Stimulated activated naive B cell treated with anti-CD40 and anti-IgM and Interleukin-4, amounts not matched to agents 10 μg/mL and 1 μg/mL and 100 μg/mL, for 72 hours (primary cell): ENCODE measurements around the gene GSK3B.
"Not testable (repeated sequence)": the region's sequence is repeated elsewhere in the genome, so short reads cannot be mapped to it uniquely, and the experiment has no call there.

Experiments used
- ATAC-seq, 2 donors: fragments of 150-1000 bp; cut with Tn5 transposase; replicated peaks; 2 replicates each; pipeline ENCODE4 v1.10.0; 2021; ENCODE audit warnings: moderate library complexity in 1 of 2
- DNase-seq: peaks from one replicate; pipeline ENCODE4 v3.0.0; 2021
- H3K27ac Mint-ChIP-seq: one replicate; pipeline ENCODE4 v1.8.0; 2022; ENCODE audit warnings: mild to moderate bottlenecking, mixed read lengths
- H3K27me3 Mint-ChIP-seq, 2 donors: one replicate each; pipeline ENCODE4 v1.8.0; 2022; ENCODE audit warnings: mixed read lengths in 2 of 2
- H3K36me3 Mint-ChIP-seq, 2 donors: one replicate each; pipeline ENCODE4 v1.8.0; 2022; ENCODE audit warnings: mixed read lengths in 2 of 2, mild to moderate bottlenecking in 1 of 2
- H3K4me1 Mint-ChIP-seq, 2 donors: one replicate each; pipeline ENCODE4 v1.8.0; 2022; ENCODE audit warnings: mixed read lengths in 2 of 2, mild to moderate bottlenecking in 1 of 2
- H3K4me3 Mint-ChIP-seq, 2 donors: one replicate each; pipeline ENCODE4 v1.8.0; 2022; ENCODE audit warnings: mild to moderate bottlenecking in 2 of 2, mixed read lengths in 2 of 2, moderate library complexity in 1 of 2
- H3K9me3 Mint-ChIP-seq, 2 donors: one replicate each; pipeline ENCODE4 v1.8.0; 2022; ENCODE audit warnings: mixed read lengths in 2 of 2, mild to moderate bottlenecking in 1 of 2

GSK3B gene

GRCh38 chr3:119901148-119901547, 193.1 kb downstream of the GSK3B start:
- H3K27ac Mint-ChIP-seq = no peak overlapping the region
- ATAC-seq (no peak), DNase-seq (no peak)
- no peaks in the 10 kb centered on the region for H3K27me3 Mint-ChIP-seq
- H3K9me3 Mint-ChIP-seq = no peaks in the 10 kb centered on the region
- H3K4me1 Mint-ChIP-seq = no peaks in the 10 kb centered on the region
- H3K4me3 Mint-ChIP-seq = no peak overlapping the region
- H3K36me3 Mint-ChIP-seq = peaks cover 10 to 21% of the 10 kb centered on the region in 2 donors

GRCh38 chr3:119899192-119899511, 195.1 kb downstream of the GSK3B start:
- DNase-seq (no peak), ATAC-seq (no peak)
- Mint-ChIP-seq H3K4me3 (no peak overlapping the region), H3K4me1 (no peaks in the 10 kb centered on the region), H3K36me3 (peaks cover 8 to 17% of the 10 kb centered on the region in 2 donors), H3K9me3 (no peaks in the 10 kb centered on the region), H3K27ac (no peak overlapping the region), H3K27me3 (no peaks in the 10 kb centered on the region)

- H3K36me3 Mint-ChIP-seq = peaks cover 6 to 15% of the 10 kb centered on the region in 2 donors
- H3K4me3 Mint-ChIP-seq = no peak overlapping the region
- DNase-seq = no peak
- H3K9me3 Mint-ChIP-seq = no peaks in the 10 kb centered on the region
- H3K27ac Mint-ChIP-seq = no peak overlapping the region
- ATAC-seq = no peak
- no peaks in the 10 kb centered on the region for H3K27me3 Mint-ChIP-seq
- H3K4me1 Mint-ChIP-seq = no peaks in the 10 kb centered on the region
Measured at GRCh38 chr3:119898478-119899191, 195.6 kb downstream of the GSK3B start.

GRCh38 chr3:119894195-119894594, 200.1 kb downstream of the GSK3B start:
- H3K36me3 Mint-ChIP-seq = peaks cover 10 to 20% of the 10 kb centered on the region in 2 donors
- ATAC-seq (peak; percentile 49 to 63), DNase-seq (no peak)
- H3K27me3 Mint-ChIP-seq = no peaks in the 10 kb centered on the region
- no peak overlapping the region for H3K27ac Mint-ChIP-seq
- H3K4me3 Mint-ChIP-seq = no peak overlapping the region
- H3K4me1 Mint-ChIP-seq = peaks cover 5 to 9% of the 10 kb centered on the region in 2 donors
- H3K9me3 Mint-ChIP-seq = peaks cover 4% of the 10 kb centered on the region in 2 donors

- Mint-ChIP-seq H3K9me3 (peaks cover 7% of the 10 kb centered on the region in 2 donors), H3K4me1 (peaks cover 5 to 9% of the 10 kb centered on the region in 2 donors), H3K27ac (no peak overlapping the region), H3K4me3 (no peak overlapping the region), H3K36me3 (peaks cover 14 to 21% of the 10 kb centered on the region in 2 donors), H3K27me3 (no peaks in the 10 kb centered on the region)
- ATAC-seq = peak in 1 of 2 donors; percentile 31
- DNase-seq = no peak
Measured at GRCh38 chr3:119893769-119894168, 200.5 kb downstream of the GSK3B start.

- H3K27me3 Mint-ChIP-seq = no peaks in the 10 kb centered on the region
- peaks cover 5 to 9% of the 10 kb centered on the region in 2 donors for H3K4me1 Mint-ChIP-seq
- no peak overlapping the region for H3K27ac Mint-ChIP-seq
- peak; percentile 4 for DNase-seq
- H3K4me3 Mint-ChIP-seq = no peak overlapping the region
- ATAC-seq = peak; percentile 61 to 68
- peaks cover 30 to 37% of the 10 kb centered on the region in 2 donors for H3K36me3 Mint-ChIP-seq
- H3K9me3 Mint-ChIP-seq = peaks cover 7 to 12% of the 10 kb centered on the region in 2 donors
Measured at GRCh38 chr3:119891944-119892721, 202.1 kb downstream of the GSK3B start.

GRCh38 chr3:119888681-119889080, 205.6 kb downstream of the GSK3B start:
- H3K27me3 Mint-ChIP-seq, DNase-seq, H3K4me1 Mint-ChIP-seq, H3K27ac Mint-ChIP-seq, ATAC-seq, H3K4me3 Mint-ChIP-seq: not testable (repeated sequence)
- Mint-ChIP-seq H3K36me3 (peaks cover 47 to 54% of the 10 kb centered on the region in 2 donors), H3K9me3 (peaks cover 7 to 13% of the 10 kb centered on the region in 2 donors)

- DNase-seq = no peak
- Mint-ChIP-seq H3K9me3 (peaks cover 7 to 13% of the 10 kb centered on the region in 2 donors), H3K36me3 (peaks cover 47 to 64% of the 10 kb centered on the region in 2 donors), H3K27me3 (no peaks in the 10 kb centered on the region), H3K27ac (no peak overlapping the region), H3K4me1 (no peaks in the 10 kb centered on the region), H3K4me3 (no peak overlapping the region)
- no peak for ATAC-seq
Measured at GRCh38 chr3:119885746-119886530, 208.3 kb downstream of the GSK3B start.

GRCh38 chr3:119884161-119884557, 210.1 kb downstream of the GSK3B start:
- H3K4me1 Mint-ChIP-seq = no peaks in the 10 kb centered on the region
- no peak overlapping the region for H3K27ac Mint-ChIP-seq
- no peak overlapping the region for H3K4me3 Mint-ChIP-seq

GRCh38 chr3:119883461-119884160, 210.6 kb downstream of the GSK3B start:
- Mint-ChIP-seq H3K4me3 (no peak overlapping the region), H3K4me1 (no peaks in the 10 kb centered on the region), H3K36me3 (peaks cover 40 to 61% of the 10 kb centered on the region in 2 donors), H3K27ac (no peak overlapping the region), H3K27me3 (no peaks in the 10 kb centered on the region), H3K9me3 (peaks cover 0 to 6% of the 10 kb centered on the region in 2 donors)
- ATAC-seq (no peak), DNase-seq (no peak)

More at GRCh38 chr3:119884161-119884557, 210.1 kb downstream of the GSK3B start:
- peaks cover 3 to 9% of the 10 kb centered on the region in 2 donors for H3K9me3 Mint-ChIP-seq
- peaks cover 45 to 66% of the 10 kb centered on the region in 2 donors for H3K36me3 Mint-ChIP-seq
- no peak for DNase-seq
- H3K27me3 Mint-ChIP-seq = no peaks in the 10 kb centered on the region
- no peak for ATAC-seq

GRCh38 chr3:119880966-119881365, 213.3 kb downstream of the GSK3B start:
- Mint-ChIP-seq H3K27ac (no peak overlapping the region), H3K4me3 (no peak overlapping the region), H3K36me3 (peaks cover 15 to 36% of the 10 kb centered on the region in 2 donors), H3K27me3 (no peaks in the 10 kb centered on the region), H3K9me3 (no peaks in the 10 kb centered on the region), H3K4me1 (no peaks in the 10 kb centered on the region)
- DNase-seq (no peak), ATAC-seq (no peak)

GRCh38 chr3:119873646-119874045, 220.6 kb downstream of the GSK3B start:
- peaks cover 0 to 5% of the 10 kb centered on the region in 2 donors for H3K4me1 Mint-ChIP-seq
- peaks cover 2 to 17% of the 10 kb centered on the region in 2 donors for H3K36me3 Mint-ChIP-seq
- H3K27ac Mint-ChIP-seq = no peak overlapping the region
- H3K9me3 Mint-ChIP-seq = no peaks in the 10 kb centered on the region
- DNase-seq = no peak
- no peak overlapping the region for H3K4me3 Mint-ChIP-seq
- H3K27me3 Mint-ChIP-seq = no peaks in the 10 kb centered on the region
- ATAC-seq = no peak

- H3K9me3 Mint-ChIP-seq = no peaks in the 10 kb centered on the region
- H3K4me3 Mint-ChIP-seq = no peak overlapping the region
- no peak for ATAC-seq
- no peak overlapping the region for H3K27ac Mint-ChIP-seq
- H3K36me3 Mint-ChIP-seq = peaks cover 3 to 21% of the 10 kb centered on the region in 2 donors
- no peaks in the 10 kb centered on the region for H3K27me3 Mint-ChIP-seq
- H3K4me1 Mint-ChIP-seq = peaks cover 5 to 7% of the 10 kb centered on the region in 2 donors
- no peak for DNase-seq
Measured at GRCh38 chr3:119872773-119873172, 221.5 kb downstream of the GSK3B start.

GRCh38 chr3:119871571-119871970, 222.7 kb downstream of the GSK3B start:
- Mint-ChIP-seq H3K27ac (no peak overlapping the region), H3K4me1 (peaks cover 5 to 9% of the 10 kb centered on the region in 2 donors), H3K36me3 (peaks cover 3 to 23% of the 10 kb centered on the region in 2 donors), H3K9me3 (no peaks in the 10 kb centered on the region), H3K4me3 (no peak overlapping the region), H3K27me3 (no peaks in the 10 kb centered on the region)
- DNase-seq = no peak
- no peak for ATAC-seq
